ENCODE data around the gene ADAMTS12. TPM values are rescaled to one million over a fixed set of nuclear protein-coding genes. Genes with fewer than 3 reads are reported as not detected.

Gene ADAMTS12
- total and polyA plus RNA-seq, 9 of the 15 experiments (the other 6 are each of a cell fraction or from before 2014, with no cell fraction given), result 0.11 TPM; not detected in 8

GRCh38 chr5:33523208-33523771 lies 368.5 kb downstream of the ADAMTS12 start (continued):
- no peak for TF ChIP-seq BRF2 (IDR thresholded peaks at IDR 0.05; ENCODE audit: borderline replicate concordance, insufficient read depth, insufficient read length)
- no peak for TF ChIP-seq PTRF (tag; IDR thresholded peaks at IDR 0.05)
- TF ChIP-seq RERE (CRISPR knock-in tag; IDR thresholded peaks at IDR 0.05; ENCODE audit: borderline replicate concordance), result no peak
- no peak for TF ChIP-seq CCNT2 (IDR thresholded peaks at IDR 0.05; ENCODE audit: borderline replicate concordance, extremely low read depth, insufficient read length, low read depth, low read length)
